ENCODE results near the gene CCL17.
A peak's percentile ranks its signal among the peaks of the same experiment; 100 is the strongest.
"Not testable (repeated sequence)": the region's sequence is repeated elsewhere in the genome, so short reads cannot be mapped to it uniquely, and the experiment has no call there.

Gene CCL17

DNA sequence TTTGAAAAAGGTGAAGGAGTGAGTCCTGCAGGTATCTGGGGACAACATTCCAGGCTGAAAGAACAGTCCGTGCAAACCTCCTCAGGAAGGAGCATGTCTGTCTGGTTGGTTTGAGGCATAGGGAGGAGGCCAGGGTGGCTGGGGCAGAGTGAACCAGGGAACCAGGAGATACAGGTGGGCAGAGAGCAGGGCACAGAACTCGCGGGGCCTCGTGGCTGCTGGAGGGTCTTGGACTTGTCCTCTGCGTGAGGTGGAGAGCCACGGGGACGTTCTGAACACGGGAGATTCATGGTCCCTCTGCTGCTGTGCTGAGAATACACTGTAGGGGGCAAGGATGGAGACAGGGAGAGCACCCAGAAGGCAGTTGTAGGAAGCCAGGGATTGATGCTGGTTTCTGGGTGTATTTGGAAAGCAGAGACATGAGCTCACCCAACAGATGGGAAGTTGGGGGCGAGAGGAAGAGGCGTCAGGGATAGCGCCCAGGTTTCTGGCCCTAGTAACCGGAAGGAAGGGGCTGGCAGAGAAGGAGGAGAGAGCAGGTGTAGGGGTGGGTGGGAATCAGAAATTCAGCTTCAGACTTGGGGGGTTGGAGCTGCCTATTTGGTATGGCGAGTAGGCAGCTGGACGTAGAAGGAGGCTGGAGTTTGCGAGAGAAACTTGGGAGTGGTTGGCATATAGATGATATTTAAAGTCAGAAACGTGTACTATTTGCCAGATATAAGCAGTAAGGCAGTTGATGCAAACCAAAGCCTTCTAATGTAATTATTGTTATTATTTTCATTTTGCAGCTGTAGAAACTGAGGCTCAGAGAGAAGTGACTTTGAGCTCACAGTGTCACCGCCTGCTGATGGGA is at the start of gene CCL17:
TSS of gene CCL17 (plus strand) at position 803 of the 853 bp plus-strand sequence. CDS start 9,166 bp downstream, outside the sequence.
- no peak for DNase-seq

- DNase-seq, result no peak
These were observed 48.6 kb upstream of the CCL17 start for GRCh38 chr16:57355898-57356414.

DNA sequence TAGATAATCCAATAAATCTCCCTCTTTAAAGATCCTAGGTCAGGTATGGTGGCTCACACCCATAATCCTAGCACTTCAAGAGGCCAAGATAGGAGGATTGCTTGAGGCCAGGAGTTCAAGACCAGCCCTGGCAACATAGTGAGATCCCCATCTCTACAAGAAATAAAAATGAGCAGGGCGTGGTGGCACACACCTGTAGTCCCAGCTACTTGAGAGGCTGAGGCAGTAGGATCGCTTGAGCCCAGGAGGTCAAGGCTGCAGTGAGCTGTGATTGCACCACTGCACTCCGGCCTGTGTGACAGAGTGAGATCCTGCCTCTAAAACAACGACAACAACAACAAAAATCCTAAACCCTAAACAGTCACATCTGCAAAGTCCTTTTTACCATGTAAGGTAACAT is 48.0 kb upstream of the CCL17 start:
- DNase-seq, result no peak

DNA sequence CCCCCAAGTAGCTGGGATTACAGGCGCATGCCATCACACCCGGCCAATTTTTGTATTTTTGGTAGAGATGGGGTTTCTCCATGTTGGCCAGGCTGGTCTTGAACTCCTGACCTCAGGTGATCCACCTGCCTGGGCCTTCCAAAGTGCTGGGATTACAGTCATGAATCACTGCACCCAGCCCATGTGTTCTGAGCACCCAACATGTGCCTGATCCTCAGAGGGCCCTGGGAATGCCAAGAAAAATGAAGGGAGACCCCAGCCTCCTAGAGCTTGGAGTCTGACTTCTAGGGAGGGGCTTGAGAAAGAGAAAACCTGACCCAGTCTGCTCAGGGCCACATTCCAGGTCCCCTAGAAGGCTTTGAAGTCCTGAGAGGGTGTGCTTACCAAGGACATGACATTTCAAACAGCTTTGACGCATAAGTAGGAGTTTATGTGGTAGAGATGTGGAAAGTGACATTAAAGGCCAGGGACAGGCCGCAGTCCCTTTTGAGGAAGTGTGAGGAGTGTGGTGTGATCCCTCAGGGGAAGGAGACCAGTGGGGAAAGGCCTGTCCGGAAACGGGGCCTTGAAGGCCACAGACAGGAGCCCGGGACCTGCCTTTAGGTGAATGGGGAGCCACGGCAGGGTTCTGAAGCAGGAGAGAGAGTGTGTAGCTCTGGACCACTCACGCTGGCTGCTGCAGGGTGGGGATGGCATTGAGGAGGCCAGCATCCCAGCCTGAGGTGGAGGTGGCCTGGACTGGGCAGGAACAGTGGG is 47.1 kb upstream of the CCL17 start:
- DNase-seq, result no peak

GRCh38 chr16:57358086-57358420 is 46.5 kb upstream of the CCL17 start:
- DNase-seq, result no peak

DNA sequence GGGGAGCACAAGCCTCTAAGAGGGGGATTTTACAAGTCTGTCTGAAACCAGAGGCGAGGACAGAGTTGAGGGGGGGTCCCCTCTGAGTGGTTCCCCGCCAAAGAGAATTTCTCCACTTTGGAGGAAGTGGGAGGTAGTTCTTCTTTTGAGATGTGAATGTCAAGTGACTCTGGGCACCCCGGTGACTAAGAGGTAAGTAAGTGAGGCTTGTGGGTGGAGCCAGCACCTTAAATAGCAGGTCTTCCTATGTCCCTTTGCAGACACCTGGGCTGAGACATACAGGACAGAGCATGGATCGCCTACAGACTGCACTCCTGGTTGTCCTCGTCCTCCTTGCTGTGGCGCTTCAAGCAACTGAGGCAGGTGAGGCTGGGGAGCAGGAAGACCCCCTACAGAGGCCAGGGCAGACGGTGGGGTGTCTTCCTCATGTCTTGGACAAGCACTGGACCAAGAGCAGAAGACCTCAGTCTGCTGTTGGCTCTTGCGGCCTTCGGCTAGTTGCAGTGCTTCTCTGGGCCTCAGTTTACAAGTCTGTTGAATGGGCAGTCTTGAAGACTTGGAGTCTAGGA is 46.0 kb upstream of the CCL17 start, which contains the start of gene CCL22:
TSS of gene CCL22 (plus strand) at position 257 of the 569 bp plus-strand sequence. CDS start at position 291, 34 bp downstream.
- no peak for DNase-seq

DNA sequence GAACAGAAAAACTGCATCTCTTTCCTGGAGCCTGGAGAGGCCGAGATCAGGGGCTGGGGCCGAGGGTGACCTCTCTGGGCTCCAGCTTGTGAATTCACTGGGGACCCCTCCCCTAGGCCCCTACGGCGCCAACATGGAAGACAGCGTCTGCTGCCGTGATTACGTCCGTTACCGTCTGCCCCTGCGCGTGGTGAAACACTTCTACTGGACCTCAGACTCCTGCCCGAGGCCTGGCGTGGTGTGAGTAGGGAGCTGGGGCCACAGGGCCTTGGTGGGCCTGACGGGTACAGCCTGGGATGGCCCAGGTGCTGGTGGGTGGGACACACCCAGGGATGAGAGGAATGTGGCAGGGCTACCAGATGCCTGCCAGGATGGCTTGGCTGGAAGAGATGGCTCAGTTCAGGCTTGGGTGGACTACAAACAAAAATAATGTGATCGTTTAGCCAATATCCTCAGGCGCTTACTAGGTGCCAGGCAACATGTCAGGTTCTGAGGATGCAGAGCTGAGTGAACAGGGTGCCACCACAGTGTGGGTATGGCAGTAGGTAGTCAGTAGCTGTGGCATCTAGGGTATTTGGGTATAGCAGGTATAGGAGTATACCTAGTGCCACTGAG is 44.1 kb upstream of the CCL17 start:
- no peak for DNase-seq

DNA sequence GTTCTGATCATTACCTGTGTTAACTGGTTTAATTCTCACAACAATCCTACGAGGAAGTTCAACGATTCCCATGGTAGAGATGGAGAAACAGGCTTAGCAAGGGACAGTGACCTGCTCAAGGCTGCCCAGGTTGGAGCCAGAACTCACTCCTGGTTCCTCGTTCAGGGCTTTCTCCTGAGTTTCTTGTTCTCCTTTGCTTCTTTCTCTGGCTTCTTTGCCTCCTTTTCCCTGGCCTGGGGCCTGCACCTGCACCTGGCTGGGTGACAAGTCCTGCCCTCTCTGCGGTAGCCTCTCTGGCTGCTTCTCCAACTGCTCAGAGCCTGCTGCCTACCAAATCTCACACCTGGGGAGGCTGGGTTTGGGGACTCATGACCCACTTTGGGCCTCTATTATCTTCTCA is 43.2 kb upstream of the CCL17 start:
- no peak for DNase-seq

- DNase-seq, result no peak
These were observed 40.4 kb upstream of the CCL17 start for GRCh38 chr16:57364143-57364542.

- no peak for DNase-seq
These were observed 38.0 kb upstream of the CCL17 start for GRCh38 chr16:57366544-57367040.

DNA sequence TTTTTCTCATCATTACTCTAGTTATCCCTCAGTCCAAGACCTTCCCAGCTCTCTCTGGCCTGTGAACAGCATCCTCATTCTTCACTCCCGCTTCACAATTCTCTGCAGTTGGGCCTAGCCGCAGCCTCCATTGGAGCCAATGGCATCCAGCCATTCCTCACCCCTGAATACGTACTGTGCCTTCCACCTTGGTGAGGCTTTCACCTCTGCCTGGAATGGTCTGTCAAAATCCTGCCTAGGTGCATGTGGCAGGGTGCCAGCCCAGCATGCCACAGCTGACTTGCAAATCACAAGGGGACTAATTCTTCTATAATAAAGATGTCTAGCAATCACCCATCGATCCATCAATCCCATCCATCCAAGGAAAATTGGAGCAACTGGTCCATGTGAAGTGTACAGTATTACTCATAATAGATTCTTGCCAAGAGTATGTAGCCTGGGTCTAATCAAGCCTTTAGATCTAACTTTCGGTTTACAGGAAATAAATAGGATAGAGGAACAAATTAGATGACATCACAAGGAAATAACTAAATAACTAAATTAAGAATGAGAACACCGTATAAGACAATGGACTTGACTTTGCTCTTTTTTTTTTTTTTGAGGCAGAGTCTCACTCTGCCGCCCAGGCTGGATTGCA is 37.3 kb upstream of the CCL17 start:
- DNase-seq, result no peak

GRCh38 chr16:57371494-57372371 is 32.8 kb upstream of the CCL17 start:
- DNase-seq, result no peak

DNA sequence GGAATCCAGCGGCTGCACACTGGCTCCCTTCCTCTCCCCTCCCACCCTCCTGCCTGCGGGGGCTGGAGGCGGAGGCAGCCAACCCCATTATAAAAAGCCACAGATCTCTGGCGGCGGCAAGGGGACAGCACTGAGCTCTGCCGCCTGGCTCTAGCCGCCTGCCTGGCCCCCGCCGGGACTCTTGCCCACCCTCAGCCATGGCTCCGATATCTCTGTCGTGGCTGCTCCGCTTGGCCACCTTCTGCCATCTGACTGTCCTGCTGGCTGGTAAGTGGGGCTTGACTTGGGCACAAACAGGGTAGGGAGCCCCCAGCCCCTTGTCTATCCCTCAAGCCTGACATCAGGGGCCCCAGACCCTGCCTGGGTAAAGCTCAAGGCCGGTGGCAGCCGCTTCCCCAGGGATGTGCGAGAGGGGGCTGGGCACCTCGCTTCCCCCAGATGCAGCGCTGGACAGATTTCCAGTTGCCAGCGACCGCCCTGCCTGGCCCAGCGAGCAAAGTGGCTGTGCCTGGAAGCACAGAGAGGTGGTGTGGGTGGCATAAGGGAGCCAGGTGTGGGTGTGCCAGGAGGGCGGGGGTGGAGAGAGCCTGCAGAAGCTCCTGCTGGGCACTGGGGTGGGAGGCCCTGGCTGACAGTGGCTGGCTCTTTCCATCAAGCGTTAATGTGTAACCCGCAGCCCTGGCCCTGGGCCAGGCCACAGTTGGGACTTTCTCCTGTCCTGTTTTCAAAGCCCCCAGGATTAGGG is 32.0 kb upstream of the CCL17 start, which contains the start of gene CX3CL1:
TSS of gene CX3CL1 (plus strand) at position 119 of the 745 bp plus-strand sequence. CDS start at position 198, 79 bp downstream.
- DNase-seq, result no peak

- DNase-seq, result no peak
These were observed 31.2 kb upstream of the CCL17 start for GRCh38 chr16:57373117-57373947.

DNA sequence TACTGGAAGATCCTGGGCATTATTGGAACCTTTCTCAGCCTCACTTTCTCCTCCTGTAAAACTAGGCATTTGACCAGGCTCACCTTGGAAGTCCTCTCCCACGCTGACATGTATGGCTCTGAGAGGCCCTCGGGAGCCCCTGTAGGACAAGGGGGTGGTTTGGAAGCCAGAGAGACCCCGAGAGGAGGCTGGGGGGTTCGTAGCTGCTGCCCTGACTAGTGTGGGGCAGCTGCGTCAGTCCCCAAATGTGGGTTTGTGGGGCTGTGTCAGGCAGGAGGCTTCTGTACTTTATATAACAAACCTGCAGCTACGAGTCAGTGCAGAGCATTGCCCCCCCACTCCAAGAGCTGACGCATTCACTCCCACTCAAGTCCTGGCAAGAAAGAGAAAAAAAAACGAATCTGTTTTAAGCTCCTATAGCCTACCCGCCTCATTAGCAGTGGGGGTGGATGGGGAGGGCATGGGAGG is 30.5 kb upstream of the CCL17 start:
- DNase-seq, result no peak

GRCh38 chr16:57374925-57375465 is 29.6 kb upstream of the CCL17 start:
- DNase-seq, result not testable (repeated sequence)

GRCh38 chr16:57376313-57376818 is 28.2 kb upstream of the CCL17 start:
- no peak for DNase-seq

GRCh38 chr16:57377080-57377841 is 27.3 kb upstream of the CCL17 start:
- peak; percentile 16 for DNase-seq
